Measurements from ENCODE around the gene OR51G2. TPM values are rescaled to one million over a fixed set of nuclear protein-coding genes. Genes with fewer than 3 reads are reported as not detected.

OR51G2 gene
- total RNA-seq, 1 donor from 2014 or later = not detected

GRCh38 chr11:4886186-4886585 lies 33.0 kb downstream of the OR51G2 start:
- no peaks in the 10 kb centered on the region for H3K4me1 ChIP-seq
- H3K27me3 ChIP-seq = no peaks in the 10 kb centered on the region
- no peaks in the 10 kb centered on the region for H3K9me3 ChIP-seq
- H3K36me3 ChIP-seq = no peaks in the 10 kb centered on the region
- no peak overlapping the region for H3K4me3 ChIP-seq
- no peak overlapping the region for H3K27ac ChIP-seq
- intact Hi-C loops (cut with DNase I) = no loop called here
- TF ChIP-seq CTCF (IDR thresholded peaks at IDR 0.05) = no peak
- DNase-seq (ENCODE audit: low spot score in 2 of 2) = no peak

- Histone ChIP-seq H3K27me3 (no peaks in the 10 kb centered on the region), H3K36me3 (no peaks in the 10 kb centered on the region), H3K27ac (no peak overlapping the region), H3K4me3 (no peak overlapping the region), H3K9me3 (no peaks in the 10 kb centered on the region), H3K4me1 (no peaks in the 10 kb centered on the region)
- no peak for DNase-seq (ENCODE audit: low spot score in 2 of 2)
- no peak for TF ChIP-seq CTCF (IDR thresholded peaks at IDR 0.05)
- intact Hi-C loops (cut with DNase I) = no loop called here
Measured at GRCh38 chr11:4884361-4884760, 34.8 kb downstream of the OR51G2 start.

GRCh38 chr11:4882543-4882942 lies 36.6 kb downstream of the OR51G2 start:
- Histone ChIP-seq H3K4me1 (no peaks in the 10 kb centered on the region), H3K36me3 (no peaks in the 10 kb centered on the region), H3K27ac (no peak overlapping the region), H3K9me3 (no peaks in the 10 kb centered on the region), H3K27me3 (no peaks in the 10 kb centered on the region), H3K4me3 (no peak overlapping the region)
- intact Hi-C loops (cut with DNase I) = no loop called here
- TF ChIP-seq CTCF (IDR thresholded peaks at IDR 0.05) = no peak
- DNase-seq (ENCODE audit: low spot score in 2 of 2) = no peak

DNA sequence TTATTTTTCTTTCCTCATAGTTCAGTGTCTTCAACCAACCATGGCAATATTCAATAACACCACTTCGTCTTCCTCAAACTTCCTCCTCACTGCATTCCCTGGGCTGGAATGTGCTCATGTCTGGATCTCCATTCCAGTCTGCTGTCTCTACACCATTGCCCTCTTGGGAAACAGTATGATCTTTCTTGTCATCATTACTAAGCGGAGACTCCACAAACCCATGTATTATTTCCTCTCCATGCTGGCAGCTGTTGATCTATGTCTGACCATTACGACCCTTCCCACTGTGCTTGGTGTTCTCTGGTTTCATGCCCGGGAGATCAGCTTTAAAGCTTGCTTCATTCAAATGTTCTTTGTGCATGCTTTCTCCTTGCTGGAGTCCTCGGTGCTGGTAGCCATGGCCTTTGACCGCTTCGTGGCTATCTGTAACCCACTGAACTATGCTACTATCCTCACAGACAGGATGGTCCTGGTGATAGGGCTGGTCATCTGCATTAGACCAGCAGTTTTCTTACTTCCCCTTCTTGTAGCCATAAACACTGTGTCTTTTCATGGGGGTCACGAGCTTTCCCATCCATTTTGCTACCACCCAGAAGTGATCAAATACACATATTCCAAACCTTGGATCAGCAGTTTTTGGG lies 37.2 kb downstream of the OR51G2 start, which contains the start of gene OR51T1:
OR51T1 (plus strand) TSS at position 41 of the 641 bp plus-strand sequence; CDS start at position 41, 0 bp downstream.
- H3K36me3 ChIP-seq = no peaks in the 10 kb centered on the region
- H3K9me3 ChIP-seq = no peaks in the 10 kb centered on the region
- no peak for TF ChIP-seq CTCF (IDR thresholded peaks at IDR 0.05)
- no peaks in the 10 kb centered on the region for H3K4me1 ChIP-seq
- intact Hi-C loops (cut with DNase I) = no loop called here
- H3K4me3 ChIP-seq = no peak within 1 kb of the TSS
- no peaks in the 10 kb centered on the region for H3K27me3 ChIP-seq
- DNase-seq (ENCODE audit: low spot score in 2 of 2) = no peak
- H3K27ac ChIP-seq = no peak within 1 kb of the TSS

GRCh38 chr11:4881188-4881587 lies 38.0 kb downstream of the OR51G2 start:
- no peak for TF ChIP-seq CTCF (IDR thresholded peaks at IDR 0.05)
- Histone ChIP-seq H3K4me3 (no peak overlapping the region), H3K9me3 (no peaks in the 10 kb centered on the region), H3K36me3 (no peaks in the 10 kb centered on the region), H3K4me1 (no peaks in the 10 kb centered on the region), H3K27me3 (no peaks in the 10 kb centered on the region), H3K27ac (no peak overlapping the region)
- intact Hi-C loops (cut with DNase I) = no loop called here
- DNase-seq (ENCODE audit: low spot score in 2 of 2) = no peak

- no peaks in the 10 kb centered on the region for H3K36me3 ChIP-seq
- H3K27me3 ChIP-seq = no peaks in the 10 kb centered on the region
- no peak for DNase-seq (ENCODE audit: low spot score in 2 of 2)
- no peak overlapping the region for H3K27ac ChIP-seq
- TF ChIP-seq CTCF (IDR thresholded peaks at IDR 0.05) = no peak
- H3K4me1 ChIP-seq = no peaks in the 10 kb centered on the region
- H3K4me3 ChIP-seq = no peak overlapping the region
- intact Hi-C loops (cut with DNase I) = no loop called here
- H3K9me3 ChIP-seq = no peaks in the 10 kb centered on the region
Measured at GRCh38 chr11:4865855-4866254, 53.3 kb downstream of the OR51G2 start.

Data from ascending aorta (tissue), 2 donors.